DOHH2 (cell line): ENCODE data around the gene CLMN.

ENCODE experiments used
- H3F3A ChIP-seq: fragments of 200-600 bp; sonication (generic), shearing (Covaris generic); 2 replicates; pipeline ENCODE4 v1.6.0; 2016; ENCODE audit warnings: antibody characterized with exemption, mild to moderate bottlenecking; ENCODE audit not compliant: control insufficient read depth, insufficient read depth
- H3K27ac ChIP-seq: fragments of 200-600 bp; sonication (generic); 2 replicates; pipeline ENCODE4 v1.5.1; 2014; ENCODE audit warnings: low read depth, mild to moderate bottlenecking, low read length, moderate library complexity
- H3K27me3 ChIP-seq: fragments of 200-600 bp; sonication (generic); 2 replicates; pipeline ENCODE4 v1.6.1; 2014; ENCODE audit warnings: mild to moderate bottlenecking, low read length, mixed read lengths; ENCODE audit not compliant: control insufficient read depth
- H3K36me3 ChIP-seq: fragments of 200-600 bp; sonication (generic); 2 replicates; pipeline ENCODE4 v1.6.1; 2014; ENCODE audit warnings: mild to moderate bottlenecking, low read length, moderate library complexity, mixed read lengths; ENCODE audit not compliant: control insufficient read depth
- H3K4me1 ChIP-seq: fragments of 200-600 bp; sonication (generic); 2 replicates; pipeline ENCODE4 v1.6.1; 2014; ENCODE audit warnings: mild to moderate bottlenecking, low read length, mixed read lengths; ENCODE audit not compliant: control insufficient read depth
- H3K4me2 ChIP-seq: fragments of 200-600 bp; sonication (generic); 2 replicates; pipeline ENCODE4 v1.6.0; 2014; ENCODE audit warnings: mild to moderate bottlenecking, low read length, moderate library complexity
- H3K4me3 ChIP-seq: fragments of 200-600 bp; sonication (generic); 2 replicates; pipeline ENCODE4 v1.5.1; 2014; ENCODE audit warnings: mild to moderate bottlenecking, low read length, mixed read lengths
- H3K79me2 ChIP-seq: fragments of 200-600 bp; sonication (generic); 2 replicates; pipeline ENCODE4 v1.6.1; 2014; ENCODE audit warnings: mild to moderate bottlenecking, low read length, mixed read lengths; ENCODE audit not compliant: control insufficient read depth
- H3K9me2 ChIP-seq: fragments of 200-600 bp; sonication (generic); replicated peaks from 2 replicates; pipeline ENCODE4 v1.6.1; 2014; ENCODE audit warnings: mild to moderate bottlenecking, low read length, mixed read lengths; ENCODE audit not compliant: control insufficient read depth
- H3K9me3 ChIP-seq: fragments of 200-600 bp; sonication (generic); 2 replicates; pipeline ENCODE4 v1.6.1; 2014; ENCODE audit warnings: antibody characterized with exemption, low read length, mixed read lengths; ENCODE audit not compliant: control insufficient read depth, insufficient read depth
- H4K20me1 ChIP-seq: fragments of 200-600 bp; sonication (generic); 2 replicates; pipeline ENCODE4 v1.6.0; 2014; ENCODE audit warnings: low read depth, mild to moderate bottlenecking, antibody characterized with exemption, low read length, moderate library complexity; ENCODE audit not compliant: control insufficient read depth, insufficient read depth
- CTCF ChIP-seq: fragments of 200-600 bp; sonication (generic); IDR thresholded peaks from one replicate; pipeline ENCODE4 v1.5.1; 2014; ENCODE audit warnings: antibody characterized with exemption, mild to moderate bottlenecking, low read depth, low read length; ENCODE audit not compliant: poor library complexity, severe bottlenecking
- EZH2phosphoT487 ChIP-seq: fragments of 200-600 bp; sonication (generic); IDR thresholded peaks from 2 replicates; pipeline ENCODE4 v1.6.1; 2017; ENCODE audit warnings: borderline replicate concordance, mild to moderate bottlenecking, antibody characterized with exemption, low read length, moderate library complexity, mixed read lengths

CLMN gene

GRCh38 chr14:95198320-95198719 lies 121.4 kb downstream of the CLMN start:
- Histone ChIP-seq H3K36me3 (no peaks in the 10 kb centered on the region), H3K4me2 (no peak overlapping the region), H3K4me3 (no peak overlapping the region), H3K9me3 (no peaks in the 10 kb centered on the region; the same call in 1 of the 2 replicates), H3K79me2 (no peaks in the 10 kb centered on the region), H3K27ac (no peak overlapping the region), H3K27me3 (no peaks in the 10 kb centered on the region), H3K4me1 (peaks cover 4% of the 10 kb centered on the region), H4K20me1 (no peaks in the 10 kb centered on the region), H3F3A (no peaks in the 10 kb centered on the region), H3K9me2 (no peaks in the 10 kb centered on the region)
- TF ChIP-seq EZH2phosphoT487 (no peak), CTCF (no peak)

GRCh38 chr14:95197551-95197950 lies 122.2 kb downstream of the CLMN start:
- H3K79me2 ChIP-seq, result no peaks in the 10 kb centered on the region
- no peak overlapping the region for H3K27ac ChIP-seq
- H3K4me3 ChIP-seq, result no peak overlapping the region
- H3F3A ChIP-seq, result no peaks in the 10 kb centered on the region
- H3K9me3 ChIP-seq, result no peaks in the 10 kb centered on the region; the same call in 1 of the 2 replicates
- no peaks in the 10 kb centered on the region for H4K20me1 ChIP-seq
- TF ChIP-seq EZH2phosphoT487, result no peak
- TF ChIP-seq CTCF, result no peak
- H3K4me2 ChIP-seq, result no peak overlapping the region
- peaks cover 4% of the 10 kb centered on the region for H3K4me1 ChIP-seq
- no peaks in the 10 kb centered on the region for H3K36me3 ChIP-seq
- no peaks in the 10 kb centered on the region for H3K9me2 ChIP-seq
- no peaks in the 10 kb centered on the region for H3K27me3 ChIP-seq

- Histone ChIP-seq H3K9me2 (no peaks in the 10 kb centered on the region), H3K36me3 (no peaks in the 10 kb centered on the region), H3K9me3 (no peaks in the 10 kb centered on the region), H3K4me2 (no peak overlapping the region), H3K4me1 (peaks cover 4% of the 10 kb centered on the region), H3K27me3 (no peaks in the 10 kb centered on the region), H4K20me1 (no peaks in the 10 kb centered on the region), H3K27ac (no peak overlapping the region), H3F3A (no peaks in the 10 kb centered on the region), H3K79me2 (no peaks in the 10 kb centered on the region), H3K4me3 (no peak overlapping the region)
- TF ChIP-seq CTCF, result no peak
- no peak for TF ChIP-seq EZH2phosphoT487
Observed at GRCh38 chr14:95196826-95197545, 122.7 kb downstream of the CLMN start.
